H1 (cell line): ENCODE data around the gene GSAP. TPM values are rescaled to one million over a fixed set of nuclear protein-coding genes. Genes with fewer than 3 reads are reported as not detected.
A peak's percentile ranks its signal among the peaks of the same experiment; 100 is the strongest.

Experiments used
- CHD7 ChIP-seq: fragments of 300-600 bp; sonication (generic); IDR thresholded peaks from 2 replicates; pipeline ENCODE4 v1.7.1; 2012; ENCODE audit warnings: low read length, moderate library complexity, mild to moderate bottlenecking, inconsistent platforms; ENCODE audit not compliant: insufficient replicate concordance
- HDAC2 ChIP-seq, 2 experiments: fragments of 300-600 bp in 1 of 2; sonication (generic) in 1 of 2; IDR thresholded peaks; 2 replicates each; pipeline ENCODE4 v1.6.1; 2011 to 2012; ENCODE audit warnings: low read depth in 2 of 2, low read length in 2 of 2, mild to moderate bottlenecking in 2 of 2, moderate library complexity in 2 of 2, borderline replicate concordance in 1 of 2, inconsistent platforms in 1 of 2
- NANOG ChIP-seq: IDR thresholded peaks from 2 replicates; pipeline ENCODE4 v1.6.1; 2011; ENCODE audit warnings: low read length, low read depth, mild to moderate bottlenecking, inconsistent platforms; ENCODE audit not compliant: insufficient read depth, poor library complexity, severe bottlenecking
- polyA plus RNA-seq, 7 experiments: library from polyadenylated mRNA; depleted of rRNA in 3 of 7; stranded (reverse) in 5 of 7; unstranded in 2 of 7; fragments of >200 nt in 5 of 7; fragments of 200-250 nt in 2 of 7; gene quantifications; 1 replicate in 5 of 7; 2 replicates in 1 of 7; 4 replicates in 1 of 7; pipeline versions ENCODE4 v1.2.1 to v1.2.3, GENCODE V29; 2011 to 2013; ENCODE audit warnings: missing spikeins in 2 of 7, mixed read lengths in 2 of 7
- total RNA-seq: library from RNA; stranded (reverse); fragmentation: NEBNext Ultra II Directional; extraction: Animal tissue kit (Norgen Biotek cat#: 25700); gene quantifications from 2 replicates; pipeline ENCODE4 v1.2.1, GENCODE V29; 2021

The GSAP gene
- total and polyA plus RNA-seq, 2 of the 8 experiments (the other 6 are each of a cell fraction or from before 2014, with no cell fraction given), result 0.93 to 2.1 TPM

- peak; percentile 89 for TF ChIP-seq CHD7
- TF ChIP-seq HDAC2 (IDR thresholded peaks at IDR 0.05; ENCODE audit: borderline replicate concordance in 1 of 2, low read depth in 2 of 2, low read length in 2 of 2), result peak in 1 of 2 experiments; percentile 75; a peak in 2 of 4 replicates
- peak; percentile 87 for TF ChIP-seq NANOG
- TF ChIP-seq, all 59 proteins: peak for 4
These were observed 9.2 kb upstream of the GSAP start (continued) for GRCh38 chr7:77425101-77426051.
